GM23248 (cell line): ENCODE data around the gene BTD.

Experiments used
- EZH2 ChIP-seq: fragments of 200-600 bp; sonication (generic); IDR thresholded peaks from 2 replicates; pipeline ENCODE4 v1.6.1; 2018; ENCODE audit warnings: antibody characterized with exemption, mild to moderate bottlenecking; ENCODE audit not compliant: insufficient read depth, poor library complexity, severe bottlenecking
- EZH2phosphoT487 ChIP-seq: fragments of 200-600 bp; sonication (generic); IDR thresholded peaks from 2 replicates; pipeline ENCODE4 v1.6.1; 2018; ENCODE audit warnings: antibody characterized with exemption, moderate library complexity, mild to moderate bottlenecking, low read depth; ENCODE audit not compliant: insufficient read depth

GRCh38 chr3:15592968-15593367 is 8.6 kb upstream of the BTD start:
- TF ChIP-seq EZH2phosphoT487 (no peak), EZH2 (no peak)
